HCT116 (cell line): ENCODE results near the gene CDC42SE2. TPM values are rescaled to one million over a fixed set of nuclear protein-coding genes. Genes with fewer than 3 reads are reported as not detected.

Experiments
- ATAC-seq: fragments of 200-7000 bp; cut with Tn5 transposase; 2 replicates; pipeline ENCODE4 v1.9.1; 2020; ENCODE audit warnings: mild to moderate bottlenecking, moderate library complexity
- BruUV-seq: library from RNA; stranded (reverse); fragments of 400-500 nt; replicated peaks from 2 replicates; lab custom pipeline; 2021; lab: Mats Ljungman, UMichigan
- CTCF ChIA-PET: fragments of 300-600 bp; sonication (Branson Sonifier 250); formaldehyde crosslinking; loops from one replicate; lab custom pipeline; 2021; ENCODE audit warnings: antibody characterized with exemption; lab: Charles Lee
- POLR2A ChIA-PET: fragments of 300-600, 350-600 bp; sonication (Branson Sonifier 250); formaldehyde crosslinking; loops from one replicate; lab custom pipeline; 2021; ENCODE audit warnings: antibody characterized with exemption; lab: Charles Lee
- RAD21 ChIA-PET, 2 experiments: fragments of 300-600 bp; sonication (Branson Sonifier 250); formaldehyde crosslinking; loops; one replicate each; lab custom pipeline; 2023; ENCODE audit warnings: low total read pairs in 2 of 2; ENCODE audit not compliant: uncharacterized antibody in 2 of 2, unreplicated experiment in 2 of 2, low non-redundant PET in 1 of 2; lab: Charles Lee
- DNase-seq: peaks from one replicate; pipeline ENCODE4 v3.0.0-alpha.2; 2010; ENCODE audit warnings: low read depth, low spot score
- H2AFZ ChIP-seq: fragments of 200-600 bp; shearing (Covaris generic), sonication (generic); 2 replicates; pipeline ENCODE4 v1.6.1; 2017; ENCODE audit warnings: low read depth, mixed run types, mixed read lengths, antibody characterized with exemption, low read length; ENCODE audit not compliant: poor library complexity, severe bottlenecking
- H3K27ac ChIP-seq: 2 replicates; pipeline ENCODE4 v1.5.1; 2012; ENCODE audit warnings: low read depth, low read length
- H3K27me3 ChIP-seq: fragments of 200-600 bp; sonication (generic); 2 replicates; pipeline ENCODE4 v1.6.1; 2016; ENCODE audit warnings: mixed run types, low read length, mixed read lengths; ENCODE audit not compliant: insufficient read depth
- H3K36me3 ChIP-seq, 2 experiments: fragments of 200-500 bp in 1 of 2; fragments of 200-600 bp in 1 of 2; sonication (Bioruptor generic) in 1 of 2; sonication (generic) in 1 of 2; 2 replicates each; pipeline versions ENCODE4 v1.5.1 to v1.6.1; 2014 to 2016; ENCODE audit warnings: low read length in 2 of 2, inconsistent platforms in 1 of 2, mixed read lengths in 1 of 2, mixed run types in 1 of 2; ENCODE audit not compliant: insufficient read depth in 2 of 2, control insufficient read depth in 1 of 2
- H3K4me1 ChIP-seq, 2 experiments: fragments of 200-600 bp in 1 of 2; sonication (generic) in 1 of 2; 2 replicates each; pipeline versions ENCODE4 v1.5.1 to v1.6.1; 2012 to 2017; ENCODE audit warnings: low read length in 2 of 2, inconsistent platforms in 1 of 2, mild to moderate bottlenecking in 1 of 2, mixed read lengths in 1 of 2, mixed run types in 1 of 2, moderate library complexity in 1 of 2; ENCODE audit not compliant: insufficient read depth in 2 of 2, control insufficient read depth in 1 of 2
- H3K4me2 ChIP-seq: fragments of 200-600 bp; sonication (generic); 2 replicates; pipeline ENCODE4 v1.6.1; 2017; ENCODE audit warnings: mixed run types, low read length, mixed read lengths
- H3K4me3 ChIP-seq, 2 experiments: fragments of 200-600 bp in 1 of 2; sonication (generic) in 1 of 2; replicated peaks in 1 of 2; 2 replicates each; pipeline ENCODE4 v1.5.1; 2011 to 2016; ENCODE audit warnings: low read length in 2 of 2, control low read depth in 1 of 2, low read depth in 1 of 2, mild to moderate bottlenecking in 1 of 2, mixed read lengths in 1 of 2, mixed run types in 1 of 2
- H3K79me2 ChIP-seq: fragments of 200-600 bp; sonication (generic); 2 replicates; pipeline ENCODE4 v1.6.1; 2017; ENCODE audit warnings: mild to moderate bottlenecking, mixed run types, low read length, moderate library complexity, mixed read lengths; ENCODE audit not compliant: insufficient read depth
- H3K9ac ChIP-seq: fragments of 200-600 bp; sonication (generic); 2 replicates; pipeline ENCODE4 v1.6.1; 2016; ENCODE audit warnings: low read length, mixed read lengths
- H3K9me2 ChIP-seq: fragments of 200-600 bp; sonication (generic), shearing (Covaris generic); 2 replicates; pipeline ENCODE4 v1.6.1; 2017; ENCODE audit warnings: mixed run types, mild to moderate bottlenecking, moderate library complexity; ENCODE audit not compliant: insufficient read depth
- H3K9me3 ChIP-seq, 2 experiments: fragments of 200-500 bp in 1 of 2; fragments of 200-600 bp in 1 of 2; sonication (Bioruptor generic) in 1 of 2; sonication (generic) in 1 of 2; 2 replicates each; pipeline ENCODE4 v1.6.1; 2014 to 2017; ENCODE audit warnings: low read length in 2 of 2, mixed read lengths in 2 of 2, inconsistent platforms in 1 of 2, low read depth in 1 of 2, mild to moderate bottlenecking in 1 of 2, mixed run types in 1 of 2, moderate library complexity in 1 of 2; ENCODE audit not compliant: control insufficient read depth in 1 of 2, insufficient read depth in 1 of 2
- H4K20me1 ChIP-seq: fragments of 200-600 bp; sonication (generic), shearing (Covaris generic); 2 replicates; pipeline ENCODE4 v1.6.1; 2017; ENCODE audit warnings: mixed run types, mild to moderate bottlenecking, moderate library complexity; ENCODE audit not compliant: insufficient read depth
- ATF3 ChIP-seq: IDR thresholded peaks from 2 replicates; pipeline ENCODE4 v1.6.1; 2012
- CEBPB ChIP-seq: IDR thresholded peaks from 2 replicates; pipeline ENCODE4 v1.6.1; 2012; ENCODE audit warnings: low read depth
- CTCF ChIP-seq, 3 experiments: fragments of 200-600 bp in 1 of 3; sonication (generic) in 1 of 3; IDR thresholded peaks in 2 of 3; conservative IDR thresholded peaks in 1 of 3; 2 replicates each; pipeline ENCODE4 v1.5.1; 2012 to 2017; ENCODE audit warnings: low read depth in 2 of 3, low read length in 2 of 3, antibody characterized with exemption in 1 of 3, borderline replicate concordance in 1 of 3, control low read depth in 1 of 3, mild to moderate bottlenecking in 1 of 3, mixed read lengths in 1 of 3, mixed run types in 1 of 3, moderate library complexity in 1 of 3; ENCODE audit not compliant: insufficient read depth in 1 of 3
- EZH2 ChIP-seq: fragments of 200-600 bp; sonication (generic); IDR thresholded peaks from 2 replicates; pipeline ENCODE4 v1.6.1; 2017; ENCODE audit warnings: antibody characterized with exemption, mixed run types
- POLR2A ChIP-seq: IDR thresholded peaks from 2 replicates; pipeline ENCODE4 v1.7.0; 2011; ENCODE audit warnings: borderline replicate concordance; ENCODE audit not compliant: insufficient read depth, insufficient read length; ENCODE audit errors: extremely low read depth
- POLR2AphosphoS5 ChIP-seq: IDR thresholded peaks from 2 replicates; pipeline ENCODE4 v1.6.1; 2011; ENCODE audit warnings: mild to moderate bottlenecking, low read depth, low read length, moderate library complexity
- REST ChIP-seq: IDR thresholded peaks from 2 replicates; pipeline ENCODE4 v1.6.1; 2012; ENCODE audit warnings: low read depth
- SIN3A ChIP-seq: IDR thresholded peaks from 2 replicates; pipeline ENCODE4 v1.6.1; 2012; ENCODE audit warnings: low read depth
- SP1 ChIP-seq: IDR thresholded peaks from 2 replicates; pipeline ENCODE4 v1.6.1; 2012; ENCODE audit warnings: low read depth
- SRF ChIP-seq: IDR thresholded peaks from 2 replicates; pipeline ENCODE4 v1.6.1; 2012; ENCODE audit warnings: low read depth
- YY1 ChIP-seq: IDR thresholded peaks from 2 replicates; pipeline ENCODE4 v1.6.1; 2011; ENCODE audit warnings: low read length, low read depth, moderate library complexity, mild to moderate bottlenecking; ENCODE audit not compliant: insufficient replicate concordance; ENCODE audit errors: extremely low read depth
- ZBTB33 ChIP-seq: IDR thresholded peaks from 2 replicates; pipeline ENCODE4 v1.6.1; 2011; ENCODE audit warnings: mild to moderate bottlenecking, low read length, moderate library complexity; ENCODE audit not compliant: insufficient replicate concordance; ENCODE audit errors: extremely low read depth
- ZFX ChIP-seq: fragments of 450-650 bp; IDR thresholded peaks from 2 replicates; pipeline ENCODE4 v1.6.1; 2017
- intact Hi-C: fragments of 100-400 bp; cut with micrococcal nuclease; formaldehyde crosslinking; loops from 2 replicates; pipeline ENCODE4 v1.10.0; 2022
- total RNA-seq: library from RNA; stranded (reverse); gene quantifications from one replicate; pipeline ENCODE4 v1.2.1, GENCODE V29; 2021; ENCODE audit not compliant: unreplicated experiment

The CDC42SE2 gene
- total RNA-seq, 1 experiment from 2014 or later: 27.0 TPM

- H3K4me2 ChIP-seq: no peak overlapping the region
- no peaks in the 10 kb centered on the region for H3K79me2 ChIP-seq
- no peak overlapping the region for H3K4me3 ChIP-seq
- H3K9ac ChIP-seq: no peak overlapping the region
- no peaks in the 10 kb centered on the region for H4K20me1 ChIP-seq
- H3K27me3 ChIP-seq: no peaks in the 10 kb centered on the region
- H2AFZ ChIP-seq: no peak overlapping the region
- intact Hi-C loops: no loop called here
- H3K27ac ChIP-seq: no peak overlapping the region
- BruUV-seq: no TSS peak
- no peak for TF ChIP-seq SP1
- TF ChIP-seq SIN3A: no peak
- TF ChIP-seq REST: no peak
- TF ChIP-seq SRF: no peak
- no peak for TF ChIP-seq CEBPB
- no peak for TF ChIP-seq CTCF (IDR thresholded peaks at IDR 0.05 in 2 of 3, conservative IDR thresholded peaks at IDR 0.05 in 1 of 3; ENCODE audit: borderline replicate concordance in 1 of 3, insufficient read depth in 1 of 3, low read depth in 2 of 3, low read length in 2 of 3)
- TF ChIP-seq YY1: no peak
- no peak for TF ChIP-seq POLR2AphosphoS5
- no peak for TF ChIP-seq POLR2A
- TF ChIP-seq ATF3: no peak
- no peak for TF ChIP-seq ZBTB33
- no peak for TF ChIP-seq ZFX
- no peak for TF ChIP-seq EZH2
- no peak for ATAC-seq
- H3K9me2 ChIP-seq: no peaks in the 10 kb centered on the region
- H3K36me3 ChIP-seq: no peaks in the 10 kb centered on the region
- no peaks in the 10 kb centered on the region for H3K9me3 ChIP-seq
- RAD21 ChIA-PET: no interaction called here
- no peaks in the 10 kb centered on the region for H3K4me1 ChIP-seq
- CTCF ChIA-PET: interaction anchor here (0.6 kb wide), 1 partner anchor 10 kb away, joined by 3 read pairs; no protein-coding TSS in a partner anchor
- DNase-seq: no peak
- POLR2A ChIA-PET: no interaction called here
These were observed 42.7 kb upstream of the CDC42SE2 start for GRCh38 chr5:131221008-131221703.
